Sigmoid colon (tissue), 3 donors: ENCODE results near the gene TACR1.

Source experiments
- POLR2A ChIP-seq, 2 donors: fragments of 450-650 bp; IDR thresholded peaks; one replicate each; pipeline ENCODE4 v1.6.1; 2016; ENCODE audit warnings: antibody characterized with exemption in 2 of 2, mild to moderate bottlenecking in 2 of 2, moderate library complexity in 2 of 2
- TF ChIP-seq, protein P1 (sequence below), 4 experiments: fragments of 450-650 bp in 3 of 4; fragments of 200-600 bp in 1 of 4; IDR thresholded peaks; one replicate each; pipeline ENCODE4 v1.5.1; 2016 to 2019; ENCODE audit warnings: antibody characterized with exemption in 4 of 4, mild to moderate bottlenecking in 3 of 4, moderate library complexity in 2 of 4

GRCh38 chr2:75108937-75109482 is 90.3 kb downstream of the TACR1 start:
- TF ChIP-seq, protein P1, sequence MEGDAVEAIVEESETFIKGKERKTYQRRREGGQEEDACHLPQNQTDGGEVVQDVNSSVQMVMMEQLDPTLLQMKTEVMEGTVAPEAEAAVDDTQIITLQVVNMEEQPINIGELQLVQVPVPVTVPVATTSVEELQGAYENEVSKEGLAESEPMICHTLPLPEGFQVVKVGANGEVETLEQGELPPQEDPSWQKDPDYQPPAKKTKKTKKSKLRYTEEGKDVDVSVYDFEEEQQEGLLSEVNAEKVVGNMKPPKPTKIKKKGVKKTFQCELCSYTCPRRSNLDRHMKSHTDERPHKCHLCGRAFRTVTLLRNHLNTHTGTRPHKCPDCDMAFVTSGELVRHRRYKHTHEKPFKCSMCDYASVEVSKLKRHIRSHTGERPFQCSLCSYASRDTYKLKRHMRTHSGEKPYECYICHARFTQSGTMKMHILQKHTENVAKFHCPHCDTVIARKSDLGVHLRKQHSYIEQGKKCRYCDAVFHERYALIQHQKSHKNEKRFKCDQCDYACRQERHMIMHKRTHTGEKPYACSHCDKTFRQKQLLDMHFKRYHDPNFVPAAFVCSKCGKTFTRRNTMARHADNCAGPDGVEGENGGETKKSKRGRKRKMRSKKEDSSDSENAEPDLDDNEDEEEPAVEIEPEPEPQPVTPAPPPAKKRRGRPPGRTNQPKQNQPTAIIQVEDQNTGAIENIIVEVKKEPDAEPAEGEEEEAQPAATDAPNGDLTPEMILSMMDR (IDR thresholded peaks at IDR 0.05), result no peak
- no peak for TF ChIP-seq POLR2A (IDR thresholded peaks at IDR 0.05)
